Measurements from ENCODE around the gene CD2. TPM values are rescaled to one million over a fixed set of nuclear protein-coding genes. Genes with fewer than 3 reads are reported as not detected.

Gene CD2, protein sequence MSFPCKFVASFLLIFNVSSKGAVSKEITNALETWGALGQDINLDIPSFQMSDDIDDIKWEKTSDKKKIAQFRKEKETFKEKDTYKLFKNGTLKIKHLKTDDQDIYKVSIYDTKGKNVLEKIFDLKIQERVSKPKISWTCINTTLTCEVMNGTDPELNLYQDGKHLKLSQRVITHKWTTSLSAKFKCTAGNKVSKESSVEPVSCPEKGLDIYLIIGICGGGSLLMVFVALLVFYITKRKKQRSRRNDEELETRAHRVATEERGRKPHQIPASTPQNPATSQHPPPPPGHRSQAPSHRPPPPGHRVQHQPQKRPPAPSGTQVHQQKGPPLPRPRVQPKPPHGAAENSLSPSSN
- total RNA-seq (2021) = not detected in 2 replicates
- Bru-seq, nascent RNA = not detected
- BruChase-seq, experiment 1, labeled RNA remaining after a 2-hour chase = not detected
- BruChase-seq, experiment 2, labeled RNA remaining after a 6-hour chase = not detected
- long read RNA-seq = 0 reads

DNA sequence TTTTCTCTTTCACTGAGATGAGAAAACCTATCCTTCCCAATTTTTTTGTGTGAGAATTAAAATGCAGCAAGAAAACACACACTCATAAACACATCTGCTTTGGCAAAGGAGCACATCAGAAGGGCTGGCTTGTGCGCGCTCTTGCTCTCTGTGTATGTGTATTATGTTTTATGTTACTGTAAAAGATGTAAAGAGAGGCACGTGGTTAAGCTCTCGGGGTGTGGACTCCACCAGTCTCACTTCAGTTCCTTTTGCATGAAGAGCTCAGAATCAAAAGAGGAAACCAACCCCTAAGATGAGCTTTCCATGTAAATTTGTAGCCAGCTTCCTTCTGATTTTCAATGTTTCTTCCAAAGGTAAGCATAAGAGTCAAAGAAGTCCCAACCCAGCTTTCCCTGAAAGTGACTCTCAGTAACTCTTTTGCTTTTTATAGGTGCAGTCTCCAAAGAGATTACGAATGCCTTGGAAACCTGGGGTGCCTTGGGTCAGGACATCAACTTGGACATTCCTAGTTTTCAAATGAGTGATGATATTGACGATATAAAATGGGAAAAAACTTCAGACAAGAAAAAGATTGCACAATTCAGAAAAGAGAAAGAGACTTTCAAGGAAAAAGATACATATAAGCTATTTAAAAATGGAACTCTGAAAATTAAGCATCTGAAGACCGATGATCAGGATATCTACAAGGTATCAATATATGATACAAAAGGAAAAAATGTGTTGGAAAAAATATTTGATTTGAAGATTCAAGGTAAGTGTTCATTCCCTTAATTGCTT lies at the start of gene CD2:
Gene CD2, plus strand, starts transcription at position 233 of the 780 bp plus-strand sequence. Its CDS starts 63 bp downstream, at position 296.
- no peaks in the 10 kb centered on the region for H3K27me3 ChIP-seq (replicated peaks; ENCODE audit: insufficient read depth, low read depth, low read length, poor library complexity)
- POLR2A ChIA-PET (ENCODE audit: low non-redundant PET) = no interaction called here
- H3K27ac ChIP-seq (ENCODE audit: low read depth, low read length, poor library complexity, severe bottlenecking) = no peak within 1 kb of the TSS
- H3K4me1 ChIP-seq (ENCODE audit: insufficient read depth, low read length, poor library complexity, severe bottlenecking) = no peaks in the 10 kb centered on the region
- no peak within 1 kb of the TSS for H3K4me3 ChIP-seq (ENCODE audit: low read depth, low read length, poor library complexity, severe bottlenecking)
- no TSS peak for BruUV-seq (replicated peaks)
- no peaks in the 10 kb centered on the region for H3K9me3 ChIP-seq (ENCODE audit: low read depth, low read length, poor library complexity, severe bottlenecking)
- intact Hi-C loops (cut with micrococcal nuclease; ENCODE audit: unreplicated experiment) = no loop called here
- H3K36me3 ChIP-seq (ENCODE audit: insufficient read depth, low read length, poor library complexity, severe bottlenecking) = no peaks in the 10 kb centered on the region
- TF ChIP-seq, protein P1, sequence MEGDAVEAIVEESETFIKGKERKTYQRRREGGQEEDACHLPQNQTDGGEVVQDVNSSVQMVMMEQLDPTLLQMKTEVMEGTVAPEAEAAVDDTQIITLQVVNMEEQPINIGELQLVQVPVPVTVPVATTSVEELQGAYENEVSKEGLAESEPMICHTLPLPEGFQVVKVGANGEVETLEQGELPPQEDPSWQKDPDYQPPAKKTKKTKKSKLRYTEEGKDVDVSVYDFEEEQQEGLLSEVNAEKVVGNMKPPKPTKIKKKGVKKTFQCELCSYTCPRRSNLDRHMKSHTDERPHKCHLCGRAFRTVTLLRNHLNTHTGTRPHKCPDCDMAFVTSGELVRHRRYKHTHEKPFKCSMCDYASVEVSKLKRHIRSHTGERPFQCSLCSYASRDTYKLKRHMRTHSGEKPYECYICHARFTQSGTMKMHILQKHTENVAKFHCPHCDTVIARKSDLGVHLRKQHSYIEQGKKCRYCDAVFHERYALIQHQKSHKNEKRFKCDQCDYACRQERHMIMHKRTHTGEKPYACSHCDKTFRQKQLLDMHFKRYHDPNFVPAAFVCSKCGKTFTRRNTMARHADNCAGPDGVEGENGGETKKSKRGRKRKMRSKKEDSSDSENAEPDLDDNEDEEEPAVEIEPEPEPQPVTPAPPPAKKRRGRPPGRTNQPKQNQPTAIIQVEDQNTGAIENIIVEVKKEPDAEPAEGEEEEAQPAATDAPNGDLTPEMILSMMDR (conservative IDR thresholded peaks at IDR 0.05; ENCODE audit: low read depth, low read length) = no peak
- TF ChIP-seq EZH2 (IDR thresholded peaks at IDR 0.05; ENCODE audit: borderline replicate concordance, low read depth, low read length, poor library complexity, severe bottlenecking) = no peak
- DNase-seq (ENCODE audit: low spot score) = no peak
- CTCF ChIA-PET = no interaction called here

DNA sequence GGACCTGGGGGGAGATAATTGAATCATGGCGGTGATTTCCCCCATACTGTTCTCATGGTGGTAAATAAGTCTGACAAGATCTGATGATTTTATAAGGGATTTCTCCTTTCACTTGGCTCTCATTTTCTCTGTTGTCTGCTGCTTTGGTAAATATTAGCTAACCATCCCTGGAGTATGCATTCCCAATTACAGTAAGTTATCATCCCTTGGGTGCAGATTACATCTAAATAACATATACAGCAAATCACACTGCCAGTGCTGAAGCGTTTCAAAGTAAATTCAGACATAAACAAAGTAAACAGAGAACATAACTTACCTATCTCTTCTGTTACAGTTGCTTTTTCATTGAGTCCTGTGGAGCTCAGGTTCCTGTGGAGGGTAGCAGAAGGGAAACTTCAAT lies 48.1 kb upstream of the CD2 start:
- Histone ChIP-seq H3K4me1 (ENCODE audit: insufficient read depth, low read length, poor library complexity, severe bottlenecking) (no peaks in the 10 kb centered on the region), H3K4me3 (ENCODE audit: low read depth, low read length, poor library complexity, severe bottlenecking) (no peak overlapping the region), H3K27ac (ENCODE audit: low read depth, low read length, poor library complexity, severe bottlenecking) (no peak overlapping the region), H3K9me3 (ENCODE audit: low read depth, low read length, poor library complexity, severe bottlenecking) (no peaks in the 10 kb centered on the region), H3K27me3 (replicated peaks; ENCODE audit: insufficient read depth, low read depth, low read length, poor library complexity) (no peaks in the 10 kb centered on the region), H3K36me3 (ENCODE audit: insufficient read depth, low read length, poor library complexity, severe bottlenecking) (no peaks in the 10 kb centered on the region)
- no TSS peak for BruUV-seq (replicated peaks)
- CTCF ChIA-PET = no interaction called here
- POLR2A ChIA-PET (ENCODE audit: low non-redundant PET) = no interaction called here
- TF ChIP-seq, protein P1 (conservative IDR thresholded peaks at IDR 0.05; ENCODE audit: low read depth, low read length) = no peak
- no peak for TF ChIP-seq EZH2 (IDR thresholded peaks at IDR 0.05; ENCODE audit: borderline replicate concordance, low read depth, low read length, poor library complexity, severe bottlenecking)
- intact Hi-C loops (cut with micrococcal nuclease; ENCODE audit: unreplicated experiment) = no loop called here
- DNase-seq (ENCODE audit: low spot score) = no peak

DNA sequence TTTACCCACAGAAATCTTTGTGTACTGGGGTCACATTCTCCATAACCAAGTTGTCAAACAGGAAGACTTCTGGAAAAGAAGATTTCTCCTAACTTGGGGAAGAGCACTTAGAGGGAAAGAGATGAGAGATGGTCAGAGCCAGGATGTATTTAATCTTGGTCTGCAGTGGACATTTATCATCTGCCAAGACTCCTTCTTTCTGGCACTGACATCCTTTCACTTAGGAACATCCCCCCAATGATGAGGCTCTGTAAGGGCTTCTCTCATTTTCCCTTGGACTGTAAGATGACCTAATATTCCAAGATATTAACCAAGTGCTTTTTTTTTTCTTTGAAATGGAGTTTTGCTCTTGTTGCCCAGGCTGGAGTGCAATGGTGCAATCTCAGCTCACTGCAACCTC lies 47.4 kb upstream of the CD2 start:
- H3K36me3 ChIP-seq (ENCODE audit: insufficient read depth, low read length, poor library complexity, severe bottlenecking) = no peaks in the 10 kb centered on the region
- DNase-seq (ENCODE audit: low spot score) = no peak
- H3K27ac ChIP-seq (ENCODE audit: low read depth, low read length, poor library complexity, severe bottlenecking) = no peak overlapping the region
- POLR2A ChIA-PET (ENCODE audit: low non-redundant PET) = no interaction called here
- BruUV-seq (replicated peaks) = no TSS peak
- TF ChIP-seq, protein P1 (conservative IDR thresholded peaks at IDR 0.05; ENCODE audit: low read depth, low read length) = no peak
- no peak for TF ChIP-seq EZH2 (IDR thresholded peaks at IDR 0.05; ENCODE audit: borderline replicate concordance, low read depth, low read length, poor library complexity, severe bottlenecking)
- H3K4me3 ChIP-seq (ENCODE audit: low read depth, low read length, poor library complexity, severe bottlenecking) = no peak overlapping the region
- CTCF ChIA-PET = no interaction called here
- H3K27me3 ChIP-seq (replicated peaks; ENCODE audit: insufficient read depth, low read depth, low read length, poor library complexity) = no peaks in the 10 kb centered on the region
- peaks cover 4% of the 10 kb centered on the region for H3K4me1 ChIP-seq (ENCODE audit: insufficient read depth, low read length, poor library complexity, severe bottlenecking)
- intact Hi-C loops (cut with micrococcal nuclease; ENCODE audit: unreplicated experiment) = no loop called here
- no peaks in the 10 kb centered on the region for H3K9me3 ChIP-seq (ENCODE audit: low read depth, low read length, poor library complexity, severe bottlenecking)

Measured in A673 (cell line).